ENCODE measurements around the gene BOC.
A peak's percentile ranks its signal among the peaks of the same experiment; 100 is the strongest.

BOC gene

GRCh38 chr3:113193719-113194118 lies 17.6 kb upstream of the BOC start:
- DNase-seq, result no peak

DNA sequence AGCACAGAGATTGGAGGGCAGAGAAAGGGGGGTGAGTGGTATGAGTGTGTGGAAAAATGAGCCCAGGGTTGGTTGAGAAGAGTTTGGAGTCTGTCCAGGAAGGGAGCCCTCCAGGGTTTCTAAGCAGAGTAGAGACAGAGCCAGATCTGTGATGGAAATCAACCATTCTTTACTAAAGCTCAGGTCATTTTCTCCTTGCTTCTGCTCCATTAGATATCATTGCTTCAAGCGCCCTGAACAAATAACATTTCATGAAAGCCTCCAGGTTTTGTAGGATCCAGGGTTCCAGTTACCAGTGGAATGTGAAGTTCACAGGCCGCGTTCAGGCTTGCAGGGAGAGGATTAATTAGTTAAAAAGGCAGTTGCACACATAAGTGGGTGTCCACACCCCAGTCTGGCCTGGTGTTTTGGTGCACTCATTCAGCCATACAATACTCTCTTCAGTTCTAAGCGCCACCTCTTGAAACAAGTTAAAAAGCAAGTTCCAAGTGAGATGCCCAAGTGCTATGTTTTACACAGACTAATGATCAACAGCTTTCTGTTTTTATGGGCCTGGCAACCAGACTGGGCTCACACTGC lies 16.4 kb upstream of the BOC start:
- no peak for DNase-seq

GRCh38 chr3:113200351-113200750 lies 11.0 kb upstream of the BOC start:
- no peak for DNase-seq

- no peak for DNase-seq
These were observed 10.4 kb upstream of the BOC start for GRCh38 chr3:113200946-113201345.

DNA sequence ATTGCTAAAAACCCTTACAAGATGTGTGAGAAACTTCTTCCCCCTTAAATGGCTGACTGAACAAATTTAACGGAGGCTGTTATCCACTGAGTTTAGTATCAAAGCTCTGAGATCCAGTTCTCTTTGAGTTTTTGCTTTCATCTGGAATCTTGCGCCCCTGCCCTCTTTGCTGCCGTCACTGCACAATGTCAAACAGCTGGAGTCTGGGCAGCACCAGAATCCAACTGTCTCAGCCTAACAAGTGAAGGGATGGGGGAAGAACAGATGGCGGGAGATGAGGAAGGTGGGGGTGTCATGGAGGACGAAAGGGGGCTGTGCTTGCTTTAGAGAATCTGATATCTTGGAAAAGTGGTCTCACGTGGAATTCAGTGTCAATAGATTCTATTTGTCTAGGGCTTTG lies 7.0 kb upstream of the BOC start:
- DNase-seq, result no peak

DNA sequence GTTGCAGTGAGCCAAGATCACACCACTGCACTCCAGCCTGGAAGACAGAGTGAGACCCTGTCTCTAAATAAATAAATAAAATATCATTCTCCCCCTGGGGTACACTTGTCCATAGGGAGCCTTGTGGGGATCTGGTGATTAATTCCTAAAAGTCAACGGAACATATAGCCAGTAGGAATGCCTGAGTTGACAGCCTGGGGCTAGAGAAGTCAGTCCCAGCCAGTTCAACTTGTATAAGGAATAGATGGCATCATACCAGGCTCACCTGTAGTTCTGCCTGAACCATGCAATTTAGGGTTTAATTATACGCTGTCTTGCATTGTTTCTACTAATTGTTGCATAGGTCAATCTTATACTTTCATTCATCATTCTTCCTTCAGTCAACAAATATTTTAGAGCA lies 5.9 kb upstream of the BOC start:
- no peak for DNase-seq

GRCh38 chr3:113210604-113211329 lies 590 bp upstream of the BOC start:
- DNase-seq, result no peak

DNA sequence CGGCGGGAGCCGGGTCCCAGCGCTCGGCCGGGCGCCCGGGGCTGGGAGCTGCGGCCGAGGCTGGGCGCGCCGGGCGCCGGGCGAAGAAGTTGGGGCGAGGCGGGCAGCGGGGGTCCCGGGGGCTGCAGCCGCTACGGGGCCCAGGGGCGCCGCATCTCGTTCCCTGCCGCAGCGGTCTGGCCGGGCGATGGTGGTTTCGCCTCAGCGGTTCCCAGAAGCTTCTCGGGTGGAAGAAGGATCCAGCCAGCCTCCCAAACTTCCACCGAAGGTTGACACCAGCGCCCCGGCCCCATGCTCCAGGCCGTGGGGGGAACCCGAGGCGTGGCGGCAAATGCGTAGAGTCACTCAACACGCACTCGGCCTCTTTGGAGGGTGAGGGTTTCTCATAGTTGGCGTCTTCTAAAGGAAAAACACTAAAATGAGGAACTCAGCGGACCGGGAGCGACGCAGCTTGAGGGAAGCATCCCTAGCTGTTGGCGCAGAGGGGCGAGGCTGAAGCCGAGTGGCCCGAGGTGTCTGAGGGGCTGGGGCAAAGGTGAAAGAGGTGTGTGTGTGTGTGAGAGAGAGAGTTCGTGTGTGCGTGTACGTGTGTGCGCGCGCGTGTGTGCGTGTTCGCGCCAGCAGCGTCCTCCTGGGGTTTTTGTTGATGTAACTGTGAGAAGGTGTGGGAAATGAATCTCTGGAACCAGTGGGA lies 940 bp downstream of the BOC start:
- DNase-seq, result no peak

GRCh38 chr3:113212844-113213375 lies 1.6 kb downstream of the BOC start:
- DNase-seq, result no peak

- DNase-seq, result no peak
These were observed 2.7 kb downstream of the BOC start for GRCh38 chr3:113213896-113214587.

DNA sequence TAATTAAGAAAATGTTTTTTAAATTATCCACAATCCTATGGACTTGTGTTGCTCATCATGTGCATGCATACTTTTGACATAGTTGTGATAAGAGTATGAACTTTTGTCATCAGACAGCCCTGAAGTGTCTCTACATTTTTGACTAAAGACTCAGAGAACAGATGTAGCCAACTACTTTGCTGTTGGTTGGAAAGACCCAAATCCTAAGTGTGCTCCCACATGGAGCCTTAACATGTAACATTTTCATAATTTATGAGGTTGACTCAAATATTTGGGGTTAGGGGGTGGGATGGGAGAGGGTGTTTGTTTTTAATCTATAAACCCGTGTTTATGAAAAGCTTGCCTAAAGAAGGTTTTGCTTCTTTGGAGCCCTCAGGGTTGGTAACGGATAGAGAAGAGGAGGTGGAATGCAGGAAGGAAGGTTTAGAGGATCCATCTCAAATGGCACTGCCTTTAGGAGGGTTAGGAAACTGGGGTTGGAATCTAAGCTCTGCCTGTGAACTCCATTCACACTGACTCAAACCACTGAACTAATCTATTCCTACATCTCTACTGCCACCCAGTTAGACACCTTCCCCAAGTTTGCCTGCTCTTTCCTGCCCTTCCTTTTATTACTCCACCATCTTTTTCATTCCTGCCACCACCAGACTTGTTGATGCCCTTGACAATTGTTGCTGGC lies 3.7 kb downstream of the BOC start:
- no peak for DNase-seq

DNA sequence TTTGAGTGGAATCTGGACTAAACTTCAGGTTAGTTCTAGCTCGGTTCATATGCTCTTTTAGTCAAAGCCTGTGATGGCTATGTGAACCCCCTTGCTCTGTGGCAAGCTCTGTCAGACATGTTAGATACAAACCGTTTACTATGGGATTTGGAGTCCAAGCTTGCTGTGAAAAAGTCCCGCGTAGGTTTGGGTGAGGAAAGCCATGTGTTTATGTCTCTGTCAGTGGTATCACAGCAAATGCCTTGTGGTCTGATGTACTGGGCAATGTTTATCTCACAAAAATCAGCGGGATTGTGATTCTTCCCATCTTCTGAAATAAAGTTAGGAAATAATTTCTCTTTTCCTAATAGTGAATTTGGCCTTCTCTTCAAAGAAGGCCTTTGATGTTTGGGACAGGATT lies 5.0 kb downstream of the BOC start:
- no peak for DNase-seq

- DNase-seq, result no peak
These were observed 6.8 kb downstream of the BOC start for GRCh38 chr3:113218011-113218680.

DNA sequence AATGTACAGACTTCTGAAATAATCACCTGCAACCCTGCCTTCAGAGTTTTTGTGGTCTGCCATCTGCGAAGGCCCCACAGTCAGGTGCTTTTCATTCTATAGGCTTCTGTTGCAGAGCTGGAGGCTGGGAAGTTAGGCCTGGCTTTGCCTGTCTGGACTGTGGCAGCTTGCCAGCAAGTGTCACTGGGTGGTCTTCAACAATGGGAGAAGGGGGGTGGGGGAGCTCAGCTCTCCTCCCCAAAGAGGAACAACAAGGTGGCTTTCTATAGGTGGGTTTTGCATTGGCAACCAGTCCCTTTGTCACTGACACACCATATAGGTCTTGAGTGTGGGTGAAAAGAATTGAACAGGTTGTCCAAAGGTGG lies 7.3 kb downstream of the BOC start:
- DNase-seq, result no peak

DNA sequence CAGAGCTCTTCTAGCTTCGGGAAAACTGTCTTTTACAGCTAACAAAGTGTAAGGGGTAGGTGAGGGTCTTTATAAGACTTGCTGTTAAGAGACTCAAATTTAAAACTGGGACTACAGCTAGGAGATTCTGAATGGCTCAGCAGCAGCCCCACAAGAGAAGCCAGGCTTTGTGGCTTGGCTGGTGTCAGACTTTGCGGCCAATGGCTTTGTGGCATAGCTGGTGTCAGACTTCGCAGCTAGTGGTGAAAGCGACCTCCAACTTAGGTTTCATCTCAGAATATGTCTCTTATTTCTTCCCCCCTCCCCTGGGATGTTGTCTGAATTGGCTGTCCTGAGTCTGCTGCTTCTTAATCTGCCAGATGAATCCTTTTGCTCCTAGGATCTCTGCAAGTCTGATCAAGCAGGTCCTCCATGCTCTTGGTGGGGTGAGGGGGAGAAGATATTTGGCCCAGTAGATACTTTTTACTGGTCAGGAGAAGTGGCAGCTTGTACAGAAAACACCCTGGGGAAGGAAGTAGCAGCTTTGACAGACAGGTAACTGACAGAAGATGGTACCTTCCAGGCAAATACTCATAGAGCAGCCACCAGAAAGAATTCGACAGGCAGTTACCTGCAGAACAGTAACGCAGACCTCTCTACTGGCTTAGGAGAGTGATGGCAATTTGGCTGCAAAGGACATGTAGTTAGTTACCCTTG lies 8.4 kb downstream of the BOC start:
- no peak for DNase-seq

DNA sequence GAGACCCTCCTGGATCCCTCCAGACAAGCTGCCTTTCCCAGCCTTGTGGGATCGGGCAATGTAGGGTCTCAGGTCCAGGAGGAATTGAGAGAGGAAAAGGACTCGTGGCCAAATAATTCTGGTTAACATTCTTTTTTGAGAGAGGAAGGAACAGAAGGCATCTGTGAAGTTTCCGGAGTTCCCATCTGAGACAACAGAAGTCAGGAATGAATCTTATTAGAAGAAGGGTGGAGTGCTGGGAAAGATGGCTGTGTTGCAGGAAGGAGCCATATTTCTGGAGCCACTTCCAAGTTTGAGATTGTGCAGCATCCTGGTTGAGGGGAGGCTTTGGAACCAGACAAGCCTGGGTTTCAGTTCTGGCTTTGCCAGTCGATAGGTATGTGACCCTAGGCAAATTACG lies 9.4 kb downstream of the BOC start:
- DNase-seq, result no peak

- DNase-seq, result no peak
These were observed 10.4 kb downstream of the BOC start for GRCh38 chr3:113221721-113222257.

- peak; percentile 36 for DNase-seq
These were observed 11.2 kb downstream of the BOC start for GRCh38 chr3:113222451-113223086.

GRCh38 chr3:113223475-113224281 lies 12.3 kb downstream of the BOC start:
- no peak for DNase-seq

DNA sequence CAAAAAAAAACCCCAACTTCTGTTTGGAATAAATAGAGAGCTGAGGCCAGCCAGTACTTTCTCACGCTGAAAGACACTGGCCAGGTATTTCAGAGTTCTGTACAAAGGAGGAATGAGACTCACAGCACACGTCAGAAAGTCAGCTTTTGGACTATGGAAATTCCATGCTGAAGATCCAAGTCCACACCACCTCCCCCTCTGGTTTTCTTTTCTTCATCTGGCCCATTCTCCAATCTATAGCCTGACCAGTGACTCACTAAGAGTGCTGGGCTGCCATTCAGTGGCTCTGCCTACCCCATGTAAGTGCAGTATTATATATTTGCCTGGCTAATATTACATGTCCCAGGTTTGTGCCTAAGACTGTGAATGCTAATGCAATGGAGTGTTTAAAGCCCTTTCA lies 13.9 kb downstream of the BOC start:
- DNase-seq, result no peak
